Measurements from ENCODE around the gene CASK. TPM values are rescaled to one million over a fixed set of nuclear protein-coding genes. Genes with fewer than 3 reads are reported as not detected.

CASK gene
- total RNA-seq, 1 donor from 2014 or later: 56.1 TPM

- DNase-seq (ENCODE audit: low spot score): peak; percentile 29
Observed at GRCh38 chrX:41561045-41561444, 362.3 kb downstream of the CASK start.

- DNase-seq (ENCODE audit: low spot score): no peak
Observed at GRCh38 chrX:41559235-41560052, 363.9 kb downstream of the CASK start.

- no peak for DNase-seq (ENCODE audit: low spot score)
Observed at GRCh38 chrX:41558531-41558930, 364.8 kb downstream of the CASK start.

- DNase-seq (ENCODE audit: low spot score): no peak
Observed at GRCh38 chrX:41556958-41557357, 366.4 kb downstream of the CASK start.

GRCh38 chrX:41553688-41554087 lies 369.7 kb downstream of the CASK start:
- DNase-seq (ENCODE audit: low spot score): no peak

GRCh38 chrX:41548411-41548810 lies 374.9 kb downstream of the CASK start:
- no peak for DNase-seq (ENCODE audit: low spot score)

GRCh38 chrX:41543668-41544067 lies 379.7 kb downstream of the CASK start:
- DNase-seq (ENCODE audit: low spot score): no peak

GRCh38 chrX:41543025-41543424 lies 380.3 kb downstream of the CASK start:
- DNase-seq (ENCODE audit: low spot score): no peak

GRCh38 chrX:41542536-41542935 lies 380.8 kb downstream of the CASK start:
- DNase-seq (ENCODE audit: low spot score): no peak

- DNase-seq (ENCODE audit: low spot score): no peak
Observed at GRCh38 chrX:41542135-41542534, 381.2 kb downstream of the CASK start.

GRCh38 chrX:41541386-41541785 lies 382.0 kb downstream of the CASK start:
- no peak for DNase-seq (ENCODE audit: low spot score)

- no peak for DNase-seq (ENCODE audit: low spot score)
Observed at GRCh38 chrX:41538707-41539106, 384.6 kb downstream of the CASK start.

- DNase-seq (ENCODE audit: low spot score): no peak
Observed at GRCh38 chrX:41530085-41530484, 393.3 kb downstream of the CASK start.

- no peak for DNase-seq (ENCODE audit: low spot score)
Observed at GRCh38 chrX:41529221-41529620, 394.1 kb downstream of the CASK start.

GRCh38 chrX:41528784-41529183 lies 394.6 kb downstream of the CASK start:
- no peak for DNase-seq (ENCODE audit: low spot score)

- no peak for DNase-seq (ENCODE audit: low spot score)
Observed at GRCh38 chrX:41526925-41527324, 396.4 kb downstream of the CASK start.

GRCh38 chrX:41526271-41526670 lies 397.1 kb downstream of the CASK start:
- DNase-seq (ENCODE audit: low spot score): no peak

GRCh38 chrX:41522671-41523070 lies 400.7 kb downstream of the CASK start:
- no peak for DNase-seq (ENCODE audit: low spot score)

- no peak for DNase-seq (ENCODE audit: low spot score)
Observed at GRCh38 chrX:41522081-41522480, 401.3 kb downstream of the CASK start.

- DNase-seq (ENCODE audit: low spot score): no peak
Observed at GRCh38 chrX:41519468-41519867, 403.9 kb downstream of the CASK start.

GRCh38 chrX:41518841-41519220 lies 404.5 kb downstream of the CASK start:
- DNase-seq (ENCODE audit: low spot score): no peak

GRCh38 chrX:41518127-41518840 lies 405.1 kb downstream of the CASK start:
- no peak for DNase-seq (ENCODE audit: low spot score)

Data from mucosa of gallbladder (tissue), 1 donor.